ENCODE measurements around the gene NBEA. TPM values are rescaled to one million over a fixed set of nuclear protein-coding genes. Genes with fewer than 3 reads are reported as not detected.

Gene NBEA
- total and polyA plus RNA-seq, 2 experiments from 2014 or later: 2.6 to 12.3 TPM

DNA sequence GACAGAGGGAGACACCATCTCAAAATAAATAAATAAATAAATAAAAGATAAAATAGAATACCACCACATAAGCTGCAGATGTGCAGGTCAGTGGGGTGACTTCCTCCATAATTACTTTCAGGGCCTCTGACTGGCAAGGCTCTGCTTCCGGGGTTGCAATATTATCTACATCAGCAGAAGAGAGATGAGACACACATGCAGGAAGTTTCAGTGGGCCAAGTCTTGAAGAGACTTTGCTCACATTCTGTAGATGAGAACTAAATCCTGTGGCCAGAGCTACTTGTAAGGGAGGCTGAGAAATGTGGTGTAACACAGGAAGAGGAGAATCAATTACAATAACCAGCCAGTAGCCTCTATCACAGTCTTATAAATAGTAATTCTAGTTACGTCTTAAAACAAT is 624.3 kb downstream of the NBEA start:
- no peaks in the 10 kb centered on the region for H3K9me3 ChIP-seq (ENCODE audit: low read depth)
- H2AFZ ChIP-seq: no peak overlapping the region
- no peaks in the 10 kb centered on the region for H3K4me1 ChIP-seq (ENCODE audit: insufficient read depth)
- no peak for TF ChIP-seq EZH2 (IDR thresholded peaks at IDR 0.05; ENCODE audit: borderline replicate concordance)
- no peak for TF ChIP-seq EZH2phosphoT487 (IDR thresholded peaks at IDR 0.05; ENCODE audit: low read depth, severe bottlenecking, unreplicated experiment)
- TF ChIP-seq, protein P1, sequence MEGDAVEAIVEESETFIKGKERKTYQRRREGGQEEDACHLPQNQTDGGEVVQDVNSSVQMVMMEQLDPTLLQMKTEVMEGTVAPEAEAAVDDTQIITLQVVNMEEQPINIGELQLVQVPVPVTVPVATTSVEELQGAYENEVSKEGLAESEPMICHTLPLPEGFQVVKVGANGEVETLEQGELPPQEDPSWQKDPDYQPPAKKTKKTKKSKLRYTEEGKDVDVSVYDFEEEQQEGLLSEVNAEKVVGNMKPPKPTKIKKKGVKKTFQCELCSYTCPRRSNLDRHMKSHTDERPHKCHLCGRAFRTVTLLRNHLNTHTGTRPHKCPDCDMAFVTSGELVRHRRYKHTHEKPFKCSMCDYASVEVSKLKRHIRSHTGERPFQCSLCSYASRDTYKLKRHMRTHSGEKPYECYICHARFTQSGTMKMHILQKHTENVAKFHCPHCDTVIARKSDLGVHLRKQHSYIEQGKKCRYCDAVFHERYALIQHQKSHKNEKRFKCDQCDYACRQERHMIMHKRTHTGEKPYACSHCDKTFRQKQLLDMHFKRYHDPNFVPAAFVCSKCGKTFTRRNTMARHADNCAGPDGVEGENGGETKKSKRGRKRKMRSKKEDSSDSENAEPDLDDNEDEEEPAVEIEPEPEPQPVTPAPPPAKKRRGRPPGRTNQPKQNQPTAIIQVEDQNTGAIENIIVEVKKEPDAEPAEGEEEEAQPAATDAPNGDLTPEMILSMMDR (IDR thresholded peaks at IDR 0.05; ENCODE audit: poor library complexity): no peak
- WGBS (ENCODE audit: low lambda C conversion rate, missing lambda C conversion rate): 67% methylated on average over 2 of the region's 2 CpGs
- H3K4me3 ChIP-seq: no peak overlapping the region
- H3K36me3 ChIP-seq (replicated peaks; ENCODE audit: insufficient read depth, low read depth): no peaks in the 10 kb centered on the region
- no peak overlapping the region for H3K27ac ChIP-seq
- no peaks in the 10 kb centered on the region for H3K9me2 ChIP-seq (replicated peaks; ENCODE audit: insufficient read depth)
- H3K79me2 ChIP-seq: no peaks in the 10 kb centered on the region
- H3K27me3 ChIP-seq: no peaks in the 10 kb centered on the region
- no peak for DNase-seq (ENCODE audit: low spot score)
- no peak overlapping the region for H3K4me2 ChIP-seq
- H4K20me1 ChIP-seq (ENCODE audit: insufficient read depth, poor library complexity, severe bottlenecking): no peaks in the 10 kb centered on the region

DNA sequence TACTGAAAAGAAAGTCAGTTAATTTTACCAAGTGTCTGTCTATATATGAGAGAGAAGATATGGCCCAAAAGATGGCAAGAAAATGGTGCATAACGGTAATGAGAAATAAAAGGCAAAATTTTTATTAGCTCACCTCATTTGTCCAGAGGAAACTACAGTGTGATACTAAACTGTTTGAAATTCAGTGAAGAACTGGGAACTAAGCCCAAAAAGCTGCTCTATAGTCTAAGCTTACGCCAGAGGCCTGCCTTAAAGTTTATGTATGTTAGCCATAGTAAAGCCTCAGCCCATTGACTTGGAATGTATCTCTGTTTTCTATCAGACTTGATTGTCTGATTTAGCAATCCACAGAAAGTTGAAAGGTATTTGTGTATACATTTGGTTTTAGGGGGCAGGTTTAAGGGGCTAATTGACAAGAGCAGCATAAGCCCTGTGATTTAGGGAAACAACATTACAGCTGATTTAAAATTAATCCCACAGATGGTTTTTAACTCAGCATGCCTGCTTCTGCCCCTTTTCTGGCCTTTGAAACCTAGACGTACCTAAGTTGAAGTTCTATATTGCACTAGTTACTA is 625.4 kb downstream of the NBEA start:
- Histone ChIP-seq H3K27ac (no peak overlapping the region), H3K4me3 (no peak overlapping the region), H3K79me2 (no peaks in the 10 kb centered on the region), H3K36me3 (replicated peaks; ENCODE audit: insufficient read depth, low read depth) (no peaks in the 10 kb centered on the region), H4K20me1 (ENCODE audit: insufficient read depth, poor library complexity, severe bottlenecking) (no peaks in the 10 kb centered on the region), H3K4me1 (ENCODE audit: insufficient read depth) (no peaks in the 10 kb centered on the region), H3K27me3 (no peaks in the 10 kb centered on the region), H3K9me2 (replicated peaks; ENCODE audit: insufficient read depth) (no peaks in the 10 kb centered on the region), H2AFZ (no peak overlapping the region), H3K9me3 (ENCODE audit: low read depth) (no peaks in the 10 kb centered on the region), H3K4me2 (no peak overlapping the region)
- TF ChIP-seq EZH2phosphoT487 (IDR thresholded peaks at IDR 0.05; ENCODE audit: low read depth, severe bottlenecking, unreplicated experiment) (no peak), EZH2 (IDR thresholded peaks at IDR 0.05; ENCODE audit: borderline replicate concordance) (no peak)
- TF ChIP-seq, protein P1 (IDR thresholded peaks at IDR 0.05; ENCODE audit: poor library complexity): no peak
- DNase-seq (ENCODE audit: low spot score): no peak
- WGBS (ENCODE audit: low lambda C conversion rate, missing lambda C conversion rate): 45% methylated on average over 3 of the region's 3 CpGs

DNA sequence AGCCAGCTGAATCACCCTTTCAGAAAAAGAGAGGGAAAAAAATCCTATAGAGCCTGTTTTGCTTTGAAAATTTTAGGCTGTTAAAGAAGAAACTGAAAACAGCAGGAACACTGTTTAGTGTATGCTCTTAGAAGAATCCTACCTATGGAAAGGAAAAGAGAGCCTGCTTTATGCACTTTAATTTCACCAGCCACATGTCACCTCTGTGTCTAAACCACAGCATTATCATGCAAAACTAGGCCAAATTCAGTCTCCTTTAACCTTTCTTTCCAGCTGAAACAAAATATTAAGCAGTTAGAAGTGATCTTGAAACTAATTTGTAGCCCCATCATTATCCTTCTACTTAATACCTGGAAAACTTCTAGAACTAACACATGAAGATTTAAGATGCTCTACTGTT is 631.6 kb downstream of the NBEA start:
- Histone ChIP-seq H3K36me3 (replicated peaks; ENCODE audit: insufficient read depth, low read depth) (no peaks in the 10 kb centered on the region), H3K79me2 (no peaks in the 10 kb centered on the region), H3K27me3 (no peaks in the 10 kb centered on the region), H3K27ac (no peak overlapping the region), H3K9me3 (ENCODE audit: low read depth) (no peaks in the 10 kb centered on the region), H3K9me2 (replicated peaks; ENCODE audit: insufficient read depth) (no peaks in the 10 kb centered on the region), H3K4me1 (ENCODE audit: insufficient read depth) (no peaks in the 10 kb centered on the region), H3K4me3 (no peak overlapping the region), H3K4me2 (no peak overlapping the region), H4K20me1 (ENCODE audit: insufficient read depth, poor library complexity, severe bottlenecking) (no peaks in the 10 kb centered on the region), H2AFZ (no peak overlapping the region)
- no peak for TF ChIP-seq EZH2 (IDR thresholded peaks at IDR 0.05; ENCODE audit: borderline replicate concordance)
- TF ChIP-seq, protein P1 (IDR thresholded peaks at IDR 0.05; ENCODE audit: poor library complexity): no peak
- TF ChIP-seq EZH2phosphoT487 (IDR thresholded peaks at IDR 0.05; ENCODE audit: low read depth, severe bottlenecking, unreplicated experiment): no peak
- no peak for DNase-seq (ENCODE audit: low spot score)

DNA sequence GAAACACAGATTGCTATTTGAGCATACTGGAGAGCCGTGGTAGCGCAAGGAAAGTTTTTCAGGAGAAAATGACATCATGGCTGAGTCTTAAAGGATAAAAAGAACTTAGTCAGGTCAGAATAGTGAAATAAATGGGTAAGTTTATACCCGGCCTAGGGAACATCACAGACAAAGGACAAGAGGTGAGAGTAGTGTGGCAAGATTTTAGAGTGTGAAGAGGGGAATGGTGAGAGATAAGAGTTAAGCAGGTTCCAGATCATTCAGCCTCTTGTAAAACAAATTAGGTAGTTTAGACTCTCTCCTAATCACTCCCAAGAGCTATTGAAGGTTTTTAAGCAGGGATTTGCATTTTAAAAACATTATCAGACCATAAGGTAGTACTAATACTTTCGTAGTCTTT is 650.4 kb downstream of the NBEA start:
- TF ChIP-seq EZH2 (IDR thresholded peaks at IDR 0.05; ENCODE audit: borderline replicate concordance): no peak
- TF ChIP-seq EZH2phosphoT487 (IDR thresholded peaks at IDR 0.05; ENCODE audit: low read depth, severe bottlenecking, unreplicated experiment): no peak
- TF ChIP-seq, protein P1 (IDR thresholded peaks at IDR 0.05; ENCODE audit: poor library complexity): no peak
- Histone ChIP-seq H4K20me1 (ENCODE audit: insufficient read depth, poor library complexity, severe bottlenecking) (no peaks in the 10 kb centered on the region), H3K4me1 (ENCODE audit: insufficient read depth) (no peaks in the 10 kb centered on the region), H3K9me2 (replicated peaks; ENCODE audit: insufficient read depth) (no peaks in the 10 kb centered on the region), H3K9me3 (ENCODE audit: low read depth) (no peaks in the 10 kb centered on the region), H3K36me3 (replicated peaks; ENCODE audit: insufficient read depth, low read depth) (no peaks in the 10 kb centered on the region), H3K79me2 (no peaks in the 10 kb centered on the region), H3K27ac (no peak overlapping the region), H3K4me3 (no peak overlapping the region), H2AFZ (no peak overlapping the region), H3K27me3 (no peaks in the 10 kb centered on the region), H3K4me2 (no peak overlapping the region)
- no peak for DNase-seq (ENCODE audit: low spot score)
- whole genome bisulfite sequencing (ENCODE audit: low lambda C conversion rate, missing lambda C conversion rate): 68% methylated on average over 4 of the region's 4 CpGs

Data from hepatocyte (in vitro differentiated cells).